GM19043 (cell line): ENCODE results near the gene UST.
"Not testable (repeated sequence)": the region's sequence is repeated elsewhere in the genome, so short reads cannot be mapped to it uniquely, and the experiment has no call there.

ENCODE experiments used
- ATAC-seq: cut with Tn5 transposase; IDR thresholded peaks from one replicate; pipeline ENCODE4 v1.9.1; 2021; ENCODE audit warnings: low read depth; ENCODE audit not compliant: unreplicated experiment

UST gene

DNA sequence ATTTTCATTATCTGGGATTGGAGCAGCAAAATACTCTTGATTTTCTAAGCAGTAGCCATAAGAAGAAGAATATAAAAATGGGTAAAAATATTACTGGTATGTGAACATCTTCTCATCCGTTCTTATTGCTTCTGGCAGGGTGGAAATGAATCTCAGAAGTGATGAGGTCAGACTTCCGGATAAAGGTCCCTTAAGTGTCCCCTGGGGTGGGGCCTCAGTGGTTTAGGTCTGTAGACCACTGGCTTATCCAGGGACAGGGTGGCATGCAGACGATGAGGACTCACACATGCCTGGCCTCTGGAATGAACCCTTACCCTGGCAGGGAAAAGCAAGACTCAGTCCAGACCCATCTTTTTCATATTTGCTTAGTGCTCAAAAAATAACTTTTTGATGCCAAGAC lies 143.3 kb downstream of the UST start:
- ATAC-seq, result no peak

DNA sequence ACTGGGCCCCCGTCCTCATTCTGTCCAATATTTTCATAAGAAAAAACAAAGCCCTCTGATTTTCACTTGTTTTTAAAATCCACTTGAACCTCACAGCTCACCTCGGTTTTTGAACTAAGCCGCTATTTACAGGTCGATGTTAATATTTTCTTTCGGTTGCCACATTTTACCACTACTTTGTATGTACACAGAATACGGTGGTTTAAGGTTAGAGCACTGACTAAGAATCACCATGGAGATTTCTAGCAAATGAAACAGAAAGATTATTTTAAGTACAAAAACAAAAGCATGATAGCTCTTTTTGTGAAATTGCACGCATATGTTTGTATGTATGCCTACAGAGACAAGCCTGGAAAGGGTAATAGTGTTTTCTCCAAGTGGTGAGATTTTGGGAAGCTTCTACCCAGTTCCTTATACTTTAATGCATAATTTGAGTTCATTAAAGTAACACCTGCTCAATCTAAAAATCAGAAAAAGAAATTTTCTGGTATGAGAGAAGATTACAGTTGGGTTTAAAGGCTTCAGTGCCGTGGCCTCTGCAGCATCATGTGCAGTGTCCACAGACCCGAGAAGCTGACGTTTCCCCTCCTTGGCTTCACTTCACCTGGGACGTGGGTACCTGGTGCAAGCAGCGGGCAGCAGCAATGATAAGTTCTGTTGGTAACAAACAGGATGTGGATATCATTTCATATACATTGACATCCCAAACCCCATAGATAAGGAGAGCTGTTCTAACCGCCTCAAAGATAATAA lies 144.0 kb downstream of the UST start:
- ATAC-seq, result no peak

DNA sequence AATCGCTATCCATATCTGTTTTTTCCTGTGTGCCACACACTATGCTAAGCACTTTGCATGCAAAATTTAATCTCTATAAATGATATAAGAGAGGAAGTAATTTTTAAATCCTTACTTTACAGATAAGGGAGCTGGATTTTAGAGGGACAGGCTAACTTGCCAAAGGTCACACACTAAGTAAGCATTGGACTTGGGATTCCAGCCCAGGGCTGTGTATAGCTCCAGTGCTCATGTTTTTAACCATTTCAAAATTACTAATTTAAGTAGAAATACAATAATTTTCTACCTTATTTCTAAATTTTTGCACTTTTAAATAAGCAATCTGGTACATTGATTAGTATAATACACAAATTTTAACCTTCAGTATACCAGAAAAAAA lies 144.6 kb downstream of the UST start:
- no peak for ATAC-seq

DNA sequence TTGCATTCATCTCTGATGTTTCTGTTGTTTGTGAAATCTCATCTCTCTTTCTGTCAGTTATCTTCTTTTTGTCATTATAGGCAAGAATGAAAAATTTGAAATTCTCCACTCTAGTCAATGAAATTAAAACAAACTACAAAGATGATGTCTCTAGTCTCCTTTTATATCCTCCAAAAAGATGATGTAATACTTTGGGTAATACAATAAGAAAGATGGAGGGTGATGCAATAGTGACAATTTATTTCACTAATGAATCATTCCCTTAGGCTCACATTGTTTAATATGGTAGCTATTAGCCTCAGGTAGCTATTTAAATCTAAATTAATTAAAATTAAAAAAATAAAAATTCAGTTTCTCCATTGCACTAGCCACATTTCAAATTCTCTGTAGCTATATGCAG lies 145.4 kb downstream of the UST start:
- ATAC-seq, result no peak

- ATAC-seq, result no peak
These were observed 146.2 kb downstream of the UST start for GRCh38 chr6:148893073-148893472.

- no peak for ATAC-seq
These were observed 146.7 kb downstream of the UST start for GRCh38 chr6:148893481-148893880.

GRCh38 chr6:148898376-148899014 lies 151.7 kb downstream of the UST start:
- ATAC-seq, result no peak

GRCh38 chr6:148904896-148905870 lies 158.4 kb downstream of the UST start:
- ATAC-seq, result no peak

- ATAC-seq, result no peak
These were observed 159.1 kb downstream of the UST start for GRCh38 chr6:148905901-148906300.

DNA sequence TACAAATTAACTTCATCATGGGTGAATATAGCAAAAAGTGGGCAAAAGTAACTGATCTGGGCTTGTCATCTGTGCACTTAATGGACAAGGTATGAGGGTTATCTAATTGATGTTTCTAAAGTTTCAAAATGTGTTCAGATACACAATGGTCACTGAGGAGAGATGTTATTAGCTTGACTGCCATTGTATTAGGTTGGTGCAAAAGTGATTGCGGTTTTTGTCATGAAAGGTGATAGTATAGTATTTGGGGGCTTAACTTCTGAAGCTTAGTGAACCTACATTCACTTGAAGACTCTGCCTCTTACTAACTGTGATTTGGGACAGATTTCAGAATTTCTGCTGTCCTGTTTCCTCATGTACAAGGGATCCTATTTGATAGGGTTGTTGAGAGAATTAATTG lies 159.6 kb downstream of the UST start:
- no peak for ATAC-seq

DNA sequence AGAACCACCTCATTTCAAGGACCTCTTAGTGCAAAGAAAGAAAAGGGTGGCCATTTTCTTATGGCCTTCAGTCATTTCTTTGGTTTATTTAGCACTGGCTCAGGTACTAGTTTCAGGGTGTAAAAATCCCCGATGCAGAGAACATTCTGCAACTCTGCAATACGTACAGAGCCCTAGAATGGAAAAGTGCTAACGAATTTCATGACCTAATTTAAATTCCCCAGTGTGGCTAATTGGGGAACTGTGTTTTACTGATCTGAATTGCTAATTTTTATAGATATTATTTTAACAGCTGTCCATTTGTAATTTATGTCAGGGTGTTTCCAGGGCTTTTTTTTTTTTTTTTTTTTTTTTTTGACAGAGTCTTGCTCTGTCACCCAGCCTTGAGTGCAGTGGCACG lies 160.7 kb downstream of the UST start:
- ATAC-seq, result no peak

- ATAC-seq, result no peak
These were observed 165.4 kb downstream of the UST start for GRCh38 chr6:148912252-148912651.

- no peak for ATAC-seq
These were observed 169.0 kb downstream of the UST start for GRCh38 chr6:148915810-148916209.

GRCh38 chr6:148916485-148916884 lies 169.7 kb downstream of the UST start:
- ATAC-seq, result not testable (repeated sequence)

DNA sequence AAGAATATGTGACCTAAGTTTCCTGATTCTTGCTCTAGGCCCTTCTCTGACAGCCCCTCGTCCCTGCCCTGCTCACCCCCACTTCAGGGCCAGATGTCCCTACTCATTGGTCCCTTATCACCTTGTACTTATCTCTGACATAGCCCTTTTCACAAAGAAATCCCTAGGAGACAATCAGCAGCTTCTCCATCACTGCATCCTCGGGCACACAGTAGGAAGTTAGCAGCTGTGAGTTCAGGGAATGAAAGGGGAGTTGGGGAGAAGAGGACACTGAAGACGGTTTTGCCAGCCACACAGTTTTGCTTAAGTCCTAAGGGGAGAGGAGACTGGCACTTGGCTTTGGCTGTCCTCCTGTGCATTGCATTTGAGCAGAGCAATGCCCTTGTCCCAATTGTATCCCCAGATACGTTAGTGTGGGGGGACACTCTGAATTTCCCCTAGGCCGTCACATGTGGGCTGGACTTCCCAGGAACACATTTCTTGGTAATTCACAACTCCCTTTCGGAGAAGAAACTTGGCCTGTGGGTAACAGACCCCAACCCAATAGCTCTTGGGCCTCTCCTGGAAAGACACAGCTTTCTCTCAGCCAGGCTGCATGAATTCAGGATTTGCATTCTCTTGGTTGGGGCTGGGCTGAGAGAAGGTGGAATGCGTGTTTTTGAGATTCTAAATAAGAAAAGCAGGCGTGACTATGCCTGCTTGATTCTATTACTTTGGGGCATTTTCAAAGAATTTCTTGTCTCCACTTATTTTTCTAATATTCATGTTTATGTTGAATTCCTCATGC lies 177.6 kb downstream of the UST start:
- no peak for ATAC-seq

DNA sequence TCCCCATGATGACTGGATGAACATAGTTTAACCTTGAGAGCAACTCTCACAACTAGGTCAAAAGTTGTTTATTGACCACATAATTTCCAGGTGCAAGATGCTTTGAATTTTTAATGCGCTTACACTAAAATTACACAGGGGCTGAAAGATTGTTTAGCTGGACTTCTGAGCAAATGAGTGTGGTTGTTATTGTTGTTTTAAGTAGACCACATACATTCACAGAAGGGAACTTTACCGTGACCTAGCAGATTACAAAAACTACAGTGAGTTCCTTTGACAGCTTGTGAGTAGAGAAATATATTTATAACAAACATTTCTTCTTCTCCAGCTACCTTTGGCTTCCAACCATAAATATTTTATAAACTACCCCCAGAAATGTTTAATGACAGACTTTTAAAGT lies 178.9 kb downstream of the UST start:
- ATAC-seq, result no peak

GRCh38 chr6:148926478-148926877 lies 179.6 kb downstream of the UST start:
- ATAC-seq, result no peak

DNA sequence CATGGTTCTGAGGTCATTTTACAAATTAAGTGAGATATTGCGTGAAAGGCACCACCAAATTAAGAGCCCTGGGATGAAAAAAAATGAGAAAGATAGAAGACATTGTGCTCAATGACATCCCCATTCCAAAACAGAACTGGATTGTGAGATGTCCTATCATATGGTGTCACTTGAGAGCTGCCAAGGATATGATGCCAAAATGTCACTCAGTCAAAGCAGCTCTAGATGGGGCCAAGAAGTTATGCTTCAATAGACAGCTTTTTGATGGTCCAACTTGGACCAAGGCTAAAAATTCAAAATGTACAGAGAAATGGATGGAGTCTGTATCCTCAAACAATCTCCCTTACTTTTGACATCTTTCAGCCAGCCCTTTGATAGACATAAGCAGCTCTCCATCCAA lies 180.8 kb downstream of the UST start:
- ATAC-seq, result no peak

- no peak for ATAC-seq
These were observed 182.0 kb downstream of the UST start for GRCh38 chr6:148928811-148929210.

- no peak for ATAC-seq
These were observed 185.4 kb downstream of the UST start for GRCh38 chr6:148932208-148932607.

- ATAC-seq, result no peak
These were observed 185.9 kb downstream of the UST start for GRCh38 chr6:148932731-148933130.
